Measurements from ENCODE around the gene TRMT44. TPM values are rescaled to one million over a fixed set of nuclear protein-coding genes. Genes with fewer than 3 reads are reported as not detected.
A peak's percentile ranks its signal among the peaks of the same experiment; 100 is the strongest.

TRMT44 gene
- total RNA-seq, 1 experiment from 2014 or later: 15.3 TPM

- BruUV-seq (replicated peaks): no TSS peak
- Histone ChIP-seq H3K36me3 (ENCODE audit: low read depth, low read length) (no peaks in the 10 kb centered on the region), H3K9me3 (ENCODE audit: low read length) (no peaks in the 10 kb centered on the region), H4K20me1 (ENCODE audit: low read length) (no peaks in the 10 kb centered on the region), H3K27me3 (ENCODE audit: low read length) (no peaks in the 10 kb centered on the region), H3K9ac (ENCODE audit: low read length) (no peak overlapping the region), H3K4me1 (ENCODE audit: insufficient read depth, low read length) (peaks cover 4% of the 10 kb centered on the region; the same call in 1 of the 2 replicates), H3K27ac (ENCODE audit: low read length) (no peak overlapping the region), H3F3A (ENCODE audit: low read length, unreplicated experiment) (no peaks in the 10 kb centered on the region), H3K9me2 (replicated peaks; ENCODE audit: low read length) (no peaks in the 10 kb centered on the region), H3K4me3 (ENCODE audit: low read length) (no peak overlapping the region), H2AFZ (ENCODE audit: low read length) (no peak overlapping the region), H3K79me2 (ENCODE audit: low read length) (no peaks in the 10 kb centered on the region), H3K4me2 (ENCODE audit: low read length) (no peak overlapping the region)
- ChIA-PET POLR2A (ENCODE audit: unreplicated experiment) (no interaction called here), CTCF (interaction anchor here (0.6 to 1.1 kb wide), 4 partner anchors 9 to 168 kb away, joined by 4 to 7 read pairs (median 6); no protein-coding TSS in a partner anchor)
- TF ChIP-seq CTCF (conservative IDR thresholded peaks at IDR 0.05; ENCODE audit: low read depth, low read length) (peak; percentile 68), EZH2phosphoT487 (IDR thresholded peaks at IDR 0.05; ENCODE audit: borderline replicate concordance, low read length) (no peak)
- ATAC-seq: peak; percentile 98
- intact Hi-C loops (cut with micrococcal nuclease): no loop called here
- DNase-seq: peak; percentile 88
Observed at GRCh38 chr4:8410641-8411271, 29.8 kb upstream of the TRMT44 start.

- Histone ChIP-seq H2AFZ (ENCODE audit: low read length) (no peak overlapping the region), H3K27me3 (ENCODE audit: low read length) (no peaks in the 10 kb centered on the region), H3K4me2 (ENCODE audit: low read length) (no peak overlapping the region), H4K20me1 (ENCODE audit: low read length) (no peaks in the 10 kb centered on the region), H3K79me2 (ENCODE audit: low read length) (no peaks in the 10 kb centered on the region), H3K4me1 (ENCODE audit: insufficient read depth, low read length) (peaks cover 4% of the 10 kb centered on the region; the same call in 1 of the 2 replicates), H3K4me3 (ENCODE audit: low read length) (no peak overlapping the region), H3K9ac (ENCODE audit: low read length) (no peak overlapping the region), H3K9me2 (replicated peaks; ENCODE audit: low read length) (no peaks in the 10 kb centered on the region), H3K9me3 (ENCODE audit: low read length) (no peaks in the 10 kb centered on the region), H3K27ac (ENCODE audit: low read length) (no peak overlapping the region), H3F3A (ENCODE audit: low read length, unreplicated experiment) (no peaks in the 10 kb centered on the region), H3K36me3 (ENCODE audit: low read depth, low read length) (no peaks in the 10 kb centered on the region)
- BruUV-seq (replicated peaks): no TSS peak
- ChIA-PET POLR2A (ENCODE audit: unreplicated experiment) (no interaction called here), CTCF (no interaction called here)
- intact Hi-C loops (cut with micrococcal nuclease): no loop called here
- no peak for ATAC-seq
- TF ChIP-seq EZH2phosphoT487 (IDR thresholded peaks at IDR 0.05; ENCODE audit: borderline replicate concordance, low read length) (no peak), CTCF (conservative IDR thresholded peaks at IDR 0.05; ENCODE audit: low read depth, low read length) (no peak), EZH2 (IDR thresholded peaks at IDR 0.05; ENCODE audit: low read length, unreplicated experiment) (no peak)
- DNase-seq: no peak
Observed at GRCh38 chr4:8411351-8412180, 29.0 kb upstream of the TRMT44 start.

GRCh38 chr4:8412288-8412687 lies 28.3 kb upstream of the TRMT44 start:
- no peaks in the 10 kb centered on the region for H3K36me3 ChIP-seq (ENCODE audit: low read depth, low read length)
- H3K9ac ChIP-seq (ENCODE audit: low read length): no peak overlapping the region
- no peaks in the 10 kb centered on the region for H4K20me1 ChIP-seq (ENCODE audit: low read length)
- no peak for TF ChIP-seq EZH2 (IDR thresholded peaks at IDR 0.05; ENCODE audit: low read length, unreplicated experiment)
- intact Hi-C loops (cut with micrococcal nuclease): no loop called here
- H2AFZ ChIP-seq (ENCODE audit: low read length): no peak overlapping the region
- no peak for DNase-seq
- BruUV-seq (replicated peaks): no TSS peak
- H3K9me3 ChIP-seq (ENCODE audit: low read length): no peaks in the 10 kb centered on the region
- no peaks in the 10 kb centered on the region for H3F3A ChIP-seq (ENCODE audit: low read length, unreplicated experiment)
- H3K4me1 ChIP-seq (ENCODE audit: insufficient read depth, low read length): peaks cover 4% of the 10 kb centered on the region; the same call in 1 of the 2 replicates
- no peak overlapping the region for H3K27ac ChIP-seq (ENCODE audit: low read length)
- no peaks in the 10 kb centered on the region for H3K27me3 ChIP-seq (ENCODE audit: low read length)
- ChIA-PET CTCF (no interaction called here), POLR2A (ENCODE audit: unreplicated experiment) (no interaction called here)
- no peaks in the 10 kb centered on the region for H3K9me2 ChIP-seq (replicated peaks; ENCODE audit: low read length)
- H3K4me3 ChIP-seq (ENCODE audit: low read length): no peak overlapping the region
- no peaks in the 10 kb centered on the region for H3K79me2 ChIP-seq (ENCODE audit: low read length)
- ATAC-seq: no peak
- no peak overlapping the region for H3K4me2 ChIP-seq (ENCODE audit: low read length)

Measured in PC-3 (cell line).